Stimulated activated CD8-positive, alpha-beta memory T cell treated with anti-CD3 and anti-CD28 coated beads, Interleukin-4, amount 100 ng/mL, for 4 hours (primary cell): Measurements from ENCODE around the gene RABEP1.
A peak's percentile ranks its signal among the peaks of the same experiment; 100 is the strongest.
"Not testable (repeated sequence)": the region's sequence is repeated elsewhere in the genome, so short reads cannot be mapped to it uniquely, and the experiment has no call there.

Experiments
- DNase-seq, 2 donors: peaks; one replicate each; pipeline ENCODE4 v3.0.0-alpha.2; 2020; ENCODE audit warnings: low read depth in 2 of 2, low spot score in 1 of 2

RABEP1 gene

DNA sequence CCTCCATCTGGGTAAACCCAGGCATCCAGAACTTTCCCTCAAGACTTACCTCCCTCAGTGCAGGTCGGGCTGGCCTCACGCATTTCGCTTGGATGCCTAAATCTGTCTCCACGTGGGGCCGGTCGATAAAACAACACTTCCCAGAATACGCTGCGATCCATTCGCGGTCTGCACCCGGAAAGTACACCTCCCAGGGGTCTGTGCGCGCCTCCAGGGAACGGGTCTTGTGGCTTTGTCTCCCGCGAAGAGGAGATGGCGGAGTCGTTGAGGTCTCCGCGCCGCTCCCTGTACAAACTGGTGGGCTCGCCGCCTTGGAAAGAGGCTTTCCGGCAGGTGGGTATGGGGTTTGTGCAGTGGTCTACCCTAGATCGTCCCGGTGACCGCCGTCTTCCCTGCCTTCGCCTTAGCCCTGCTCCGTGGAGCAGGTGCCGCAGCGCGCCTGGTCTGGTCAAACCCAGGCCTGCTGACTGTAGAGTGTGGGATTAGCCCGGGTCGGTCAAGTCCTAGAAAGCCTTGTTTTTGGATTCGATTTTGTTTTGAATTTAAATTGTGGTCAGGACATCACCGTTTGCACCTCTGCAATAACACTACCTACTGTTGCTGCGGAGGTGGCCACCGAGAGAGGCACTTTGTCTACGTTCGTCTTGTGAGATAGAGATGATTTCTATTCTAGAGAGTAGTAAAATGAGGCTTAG is 138.0 kb downstream of the RABEP1 start, which contains the start of gene RPAIN:
Gene RPAIN (plus strand): TSS at position 224 of the 695 bp plus-strand sequence. CDS start 29 bp downstream, at position 253.
- peak; percentile 63 to 78 for DNase-seq

GRCh38 chr17:5422505-5422904 is 140.4 kb downstream of the RABEP1 start:
- no peak for DNase-seq

DNA sequence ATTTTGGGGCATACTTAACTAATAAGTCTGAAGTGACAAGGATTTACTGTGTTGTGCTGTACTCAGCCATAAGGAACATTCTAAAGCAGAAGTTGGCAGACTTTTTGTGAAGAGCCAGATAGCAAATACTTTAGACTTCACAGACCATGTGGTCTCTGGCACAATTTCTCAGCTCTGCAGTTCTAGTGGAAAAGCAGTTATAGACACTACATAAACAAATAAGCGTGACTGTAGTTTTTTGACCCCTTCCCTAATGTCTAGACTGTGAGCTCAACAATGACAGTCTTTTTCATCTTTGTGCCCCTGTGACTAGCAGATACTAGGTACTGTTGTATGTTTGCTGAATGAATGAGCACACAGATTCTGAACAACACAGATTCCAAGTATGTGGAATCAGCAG is 142.8 kb downstream of the RABEP1 start:
- no peak for DNase-seq

- DNase-seq, result no peak
These were observed 143.7 kb downstream of the RABEP1 start for GRCh38 chr17:5425826-5426225.

DNA sequence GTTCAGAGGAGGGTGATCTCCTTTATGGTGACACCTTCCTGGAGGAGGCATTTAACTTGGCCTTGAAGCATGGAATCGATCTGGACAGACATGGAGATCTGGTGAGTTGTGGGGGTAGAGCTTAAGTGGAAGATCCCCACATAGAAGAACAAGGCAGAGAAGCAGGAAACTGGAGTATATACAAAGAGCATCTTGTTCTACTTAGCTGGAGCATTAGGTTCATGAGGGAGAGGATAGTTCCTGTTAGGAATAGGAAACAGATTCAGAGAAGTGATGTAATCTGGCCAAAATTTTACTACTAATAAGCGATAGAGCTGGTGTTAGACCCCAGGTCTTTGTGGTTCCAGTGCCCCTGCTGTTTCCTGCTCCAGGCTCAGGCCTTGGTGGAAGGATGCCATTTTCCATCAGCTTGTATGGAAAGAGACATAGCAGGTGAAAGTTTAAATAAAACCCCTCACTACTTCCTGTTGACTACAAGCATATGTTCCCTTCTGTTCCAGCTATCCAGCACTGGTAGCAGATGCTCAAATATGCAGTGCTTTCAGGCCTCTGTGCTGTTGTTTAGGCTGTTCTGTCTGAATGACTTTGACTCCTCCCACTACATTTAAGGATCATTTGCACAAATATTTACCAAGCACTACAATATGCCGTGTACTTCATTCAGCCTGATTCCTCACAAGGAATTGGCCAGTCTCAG is 147.3 kb downstream of the RABEP1 start:
- DNase-seq, result no peak

DNA sequence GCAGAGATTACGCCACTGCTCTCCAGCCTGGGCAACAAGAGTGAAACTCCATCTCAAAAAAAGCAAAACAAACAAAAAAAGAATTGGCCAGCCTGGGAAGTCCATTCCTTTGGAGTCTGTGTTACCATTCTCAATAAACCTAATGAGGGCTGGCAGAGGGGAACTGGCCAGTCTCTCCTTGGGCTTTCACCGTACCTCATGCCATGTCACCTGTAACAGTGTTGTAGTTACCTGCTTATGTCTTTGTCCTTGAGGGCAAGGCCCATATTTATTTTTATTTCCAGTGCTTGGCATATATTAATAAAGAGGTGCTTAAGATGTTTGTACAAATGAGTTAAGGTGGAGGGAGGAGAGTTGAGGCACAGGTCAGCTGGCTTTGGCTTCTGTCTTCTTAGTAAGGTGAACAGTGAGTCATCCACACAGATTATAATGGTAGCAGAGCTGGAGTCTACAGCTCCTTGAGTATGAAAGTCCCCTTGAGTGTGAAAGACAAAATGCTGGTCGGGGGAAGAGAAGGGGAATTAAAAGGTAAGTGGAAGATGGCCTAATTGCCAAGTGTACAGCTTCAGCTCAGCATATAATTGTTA is 148.4 kb downstream of the RABEP1 start:
- no peak for DNase-seq

- not testable (repeated sequence) for DNase-seq
These were observed 149.2 kb downstream of the RABEP1 start for GRCh38 chr17:5431234-5431633.

- DNase-seq, result no peak
These were observed 150.0 kb downstream of the RABEP1 start for GRCh38 chr17:5431949-5432556.

GRCh38 chr17:5434984-5435383 is 152.9 kb downstream of the RABEP1 start:
- no peak for DNase-seq
